HS-5 (cell line): Measurements from ENCODE around the gene TMEM107.

Experiments
- DNase-seq: peaks from one replicate; pipeline ENCODE4 v3.0.0-alpha.2; 2012; ENCODE audit warnings: low read depth

TMEM107 gene

DNA sequence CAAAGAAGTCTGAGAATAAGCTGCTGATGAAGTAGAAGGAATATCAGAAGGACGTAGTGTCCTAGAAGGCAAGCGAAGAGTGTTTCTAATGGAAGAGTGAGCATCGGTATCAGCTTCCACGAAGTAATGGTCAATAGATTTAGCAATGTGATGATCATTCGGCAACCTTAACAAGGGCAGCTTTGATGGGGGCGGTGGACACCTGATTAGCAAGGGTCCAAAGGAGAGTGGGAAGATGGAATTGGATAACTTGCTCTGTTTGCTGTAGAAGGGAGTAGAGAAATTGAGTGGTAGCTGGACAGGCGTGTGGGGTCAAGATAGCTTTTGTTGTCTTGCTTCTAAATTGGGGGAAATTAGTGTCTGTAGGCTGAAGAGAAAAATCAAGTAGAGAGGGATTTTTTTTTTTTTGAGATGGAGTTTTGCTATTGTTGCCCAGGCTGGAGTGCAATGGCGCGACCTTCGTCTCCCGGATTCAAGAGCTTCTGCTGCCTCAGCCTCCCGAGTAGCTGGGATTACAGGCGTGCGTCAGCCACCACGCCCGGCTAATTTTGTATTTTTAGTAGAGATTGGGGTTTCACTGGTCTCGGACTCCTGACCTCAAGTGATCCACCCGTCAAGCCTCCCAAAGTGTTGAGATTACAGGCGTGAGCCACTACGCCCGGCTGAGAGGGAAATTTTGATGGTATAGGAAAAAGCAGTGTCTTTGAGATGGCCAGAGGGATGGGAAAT, 38.4 kb downstream of the TMEM107 start:
- no peak for DNase-seq

DNA sequence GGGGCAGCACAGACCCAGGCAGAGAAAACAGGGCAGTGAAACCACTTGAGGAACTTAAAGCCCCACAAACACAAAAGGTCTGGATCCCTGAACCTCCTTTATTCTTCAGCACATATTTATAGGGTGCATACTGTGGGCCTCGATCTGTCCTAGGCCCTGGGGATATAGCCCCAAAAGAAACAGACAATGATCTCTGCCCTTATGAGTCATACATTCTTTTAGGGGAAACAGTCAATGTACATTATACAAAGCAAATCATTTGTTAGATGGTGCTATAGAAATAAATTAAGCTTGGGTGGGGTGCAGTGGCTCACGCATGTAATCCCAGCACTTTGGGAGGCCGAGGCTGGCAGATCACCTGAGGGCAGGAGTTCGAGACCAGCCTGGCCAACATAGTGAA, 42.2 kb downstream of the TMEM107 start:
- DNase-seq = no peak

DNA sequence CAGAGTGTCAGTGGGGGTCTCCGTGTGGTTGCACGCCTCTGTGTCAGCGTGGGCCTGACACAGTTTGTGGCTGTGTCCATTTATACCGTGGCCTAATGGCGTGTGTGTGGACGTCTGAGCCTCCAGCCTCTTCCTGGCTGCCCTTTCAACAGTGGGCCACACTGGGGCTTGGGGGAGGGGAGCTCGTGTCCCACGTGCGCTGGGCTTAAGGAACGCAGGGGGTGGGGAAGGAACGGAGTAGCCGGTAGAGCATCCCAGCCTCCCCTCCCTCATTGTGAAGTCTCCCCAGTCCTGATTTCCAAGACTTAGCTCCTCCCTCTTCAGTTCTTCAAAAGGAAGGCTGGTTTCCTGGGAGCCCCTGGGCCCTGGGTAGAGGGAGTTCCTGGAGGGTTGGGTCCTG, 42.8 kb downstream of the TMEM107 start:
- DNase-seq = no peak

DNA sequence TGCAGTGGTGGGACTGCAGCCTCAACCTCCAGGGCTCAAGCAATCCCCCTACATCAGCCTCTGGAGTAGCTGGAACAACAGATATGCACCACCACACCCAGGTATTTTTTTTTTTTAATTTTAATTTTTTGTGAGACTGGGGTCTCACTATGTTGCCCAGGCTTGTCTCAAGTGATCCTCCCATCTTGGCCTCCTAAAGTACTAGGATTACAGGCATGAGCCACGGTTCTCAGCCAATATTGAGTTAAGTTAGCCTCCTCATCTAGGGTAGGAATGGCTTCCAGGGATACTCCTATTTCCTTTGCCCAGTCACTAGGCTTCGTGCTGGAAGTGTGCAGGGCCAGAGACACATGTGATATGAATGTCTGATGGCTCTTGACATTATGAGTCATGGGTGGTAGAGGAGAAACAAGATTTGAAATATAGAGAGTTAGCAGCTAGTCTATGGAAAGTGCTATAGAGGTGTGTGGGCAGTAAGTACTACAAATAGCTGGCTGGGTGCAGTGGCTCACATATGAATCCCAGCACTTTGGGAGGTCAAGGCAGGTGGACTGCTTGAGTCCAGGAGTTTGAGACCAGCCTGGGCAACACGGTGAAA, 44.2 kb downstream of the TMEM107 start:
- no peak for DNase-seq

DNA sequence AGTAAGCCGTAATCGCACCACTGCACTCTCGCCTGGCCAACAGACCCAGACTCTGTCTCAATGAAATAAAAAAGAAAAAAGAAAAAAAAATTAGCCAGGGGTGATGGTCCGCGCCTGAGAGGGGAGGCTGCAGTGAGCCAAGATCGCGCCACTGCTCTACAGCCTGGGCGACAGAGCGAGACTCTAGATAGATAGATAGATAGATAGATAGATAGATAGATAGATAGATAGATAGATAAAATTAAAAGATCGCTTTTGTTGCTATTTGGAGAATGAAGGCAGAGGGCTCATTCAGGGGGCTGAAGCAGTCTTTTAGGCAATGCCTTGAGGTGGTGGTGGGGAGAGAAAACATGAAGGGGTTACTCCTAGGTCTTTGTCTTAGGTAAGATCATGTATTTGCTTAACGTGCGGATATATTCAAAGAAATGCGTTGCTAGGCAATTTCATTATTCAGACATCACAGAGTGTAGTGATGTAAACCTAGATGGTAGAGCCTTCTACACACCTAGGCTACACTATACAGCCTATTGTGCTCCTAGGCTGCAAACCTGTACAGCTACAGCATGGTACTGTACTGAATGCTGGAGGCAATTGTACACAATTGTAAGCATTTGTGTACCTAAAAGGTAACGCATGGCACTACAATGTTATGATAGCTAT, 47.9 kb downstream of the TMEM107 start:
- DNase-seq = no peak

DNA sequence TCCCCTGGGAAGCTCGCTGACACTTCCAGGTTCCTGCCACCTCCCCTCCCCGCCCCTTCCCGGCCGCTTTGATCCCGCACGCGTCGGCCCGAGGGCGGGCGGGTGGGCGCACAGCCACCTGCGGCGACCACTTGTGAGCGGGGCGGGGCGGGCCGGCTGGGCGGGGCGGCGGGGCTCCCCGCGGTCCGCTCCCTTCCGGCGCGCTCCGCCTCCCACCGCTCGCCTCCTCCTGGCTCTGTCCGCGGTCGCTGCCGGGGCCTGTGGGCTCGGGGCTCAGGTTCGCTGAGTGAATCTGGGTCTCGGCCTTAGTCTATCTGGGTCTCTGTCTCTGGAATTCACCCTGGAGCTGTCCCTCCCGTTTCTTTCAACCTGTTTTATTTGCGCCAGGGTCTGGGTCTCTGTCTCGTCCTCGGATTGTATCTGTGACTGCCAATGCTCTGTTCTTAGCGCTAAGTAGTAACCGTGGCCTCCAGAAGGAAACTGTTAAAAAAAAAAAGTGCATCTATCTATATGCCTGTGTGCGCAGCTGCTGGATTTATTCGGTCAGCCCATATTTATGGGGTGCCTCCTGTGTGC, 49.6 kb downstream of the TMEM107 start:
- DNase-seq = no peak

DNA sequence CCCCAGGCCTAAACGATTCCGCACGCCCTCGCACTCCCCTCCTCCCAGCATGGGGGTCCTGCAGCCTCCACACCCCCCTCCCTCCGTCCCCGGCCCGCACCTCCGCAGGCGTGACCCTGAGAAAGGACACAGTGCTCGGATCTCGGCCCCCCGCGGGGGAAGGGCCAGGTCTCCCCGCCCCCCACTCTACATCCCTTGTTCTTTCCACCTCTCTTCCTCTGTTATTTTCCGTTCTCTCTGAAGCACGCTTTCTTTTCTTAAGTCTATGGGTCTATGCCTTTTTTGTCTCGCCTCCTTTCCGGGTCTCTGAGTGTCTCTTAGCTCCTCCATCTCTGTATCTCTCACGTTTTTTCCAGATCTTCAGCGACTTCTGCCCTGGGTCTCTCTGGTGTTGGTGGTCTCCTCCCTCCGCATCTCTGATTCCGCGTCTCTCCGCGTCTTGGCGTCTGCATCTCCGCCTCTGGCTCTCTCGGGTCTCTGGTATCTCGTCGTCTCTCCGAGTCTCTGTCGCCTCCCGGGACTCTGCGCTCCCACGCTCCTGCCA, 50.2 kb downstream of the TMEM107 start:
- DNase-seq = no peak

DNA sequence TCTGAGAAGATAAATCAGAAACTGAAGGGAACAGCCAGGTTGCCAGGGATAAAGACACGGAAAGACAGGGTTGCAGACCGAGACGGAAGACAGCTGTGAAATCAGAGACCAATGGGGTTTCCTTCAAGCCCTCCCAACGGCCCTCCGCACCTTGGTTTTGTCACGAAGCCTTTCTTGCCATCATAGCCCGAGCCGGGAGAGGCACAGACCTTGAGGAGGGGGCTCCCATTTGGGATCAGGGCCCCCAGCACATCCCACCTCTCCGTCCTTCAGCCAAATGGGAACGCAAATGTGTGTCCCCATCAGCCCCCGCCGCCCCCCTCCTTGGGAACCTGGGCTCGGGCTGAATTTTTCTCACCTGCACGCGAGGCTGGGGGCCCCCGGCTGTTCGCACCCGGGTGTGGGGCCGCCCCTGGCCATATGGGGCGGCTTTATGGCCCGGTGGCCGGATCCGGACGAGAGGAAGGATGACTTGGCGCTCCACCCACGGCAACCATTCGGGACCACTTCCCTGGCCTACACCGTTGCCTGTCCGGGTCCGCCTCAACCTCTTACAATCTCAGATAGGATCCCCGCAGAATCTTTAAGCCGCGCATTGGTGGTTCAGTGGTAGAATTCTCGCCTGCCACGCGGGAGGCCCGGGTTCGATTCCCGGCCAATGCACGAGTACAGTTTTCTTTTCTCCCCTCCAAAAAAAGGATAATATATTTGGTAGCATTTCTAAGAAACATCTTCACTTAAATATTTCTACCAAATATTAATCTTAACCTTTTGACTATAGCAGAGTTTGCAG, 50.8 kb downstream of the TMEM107 start:
- DNase-seq = no peak

DNA sequence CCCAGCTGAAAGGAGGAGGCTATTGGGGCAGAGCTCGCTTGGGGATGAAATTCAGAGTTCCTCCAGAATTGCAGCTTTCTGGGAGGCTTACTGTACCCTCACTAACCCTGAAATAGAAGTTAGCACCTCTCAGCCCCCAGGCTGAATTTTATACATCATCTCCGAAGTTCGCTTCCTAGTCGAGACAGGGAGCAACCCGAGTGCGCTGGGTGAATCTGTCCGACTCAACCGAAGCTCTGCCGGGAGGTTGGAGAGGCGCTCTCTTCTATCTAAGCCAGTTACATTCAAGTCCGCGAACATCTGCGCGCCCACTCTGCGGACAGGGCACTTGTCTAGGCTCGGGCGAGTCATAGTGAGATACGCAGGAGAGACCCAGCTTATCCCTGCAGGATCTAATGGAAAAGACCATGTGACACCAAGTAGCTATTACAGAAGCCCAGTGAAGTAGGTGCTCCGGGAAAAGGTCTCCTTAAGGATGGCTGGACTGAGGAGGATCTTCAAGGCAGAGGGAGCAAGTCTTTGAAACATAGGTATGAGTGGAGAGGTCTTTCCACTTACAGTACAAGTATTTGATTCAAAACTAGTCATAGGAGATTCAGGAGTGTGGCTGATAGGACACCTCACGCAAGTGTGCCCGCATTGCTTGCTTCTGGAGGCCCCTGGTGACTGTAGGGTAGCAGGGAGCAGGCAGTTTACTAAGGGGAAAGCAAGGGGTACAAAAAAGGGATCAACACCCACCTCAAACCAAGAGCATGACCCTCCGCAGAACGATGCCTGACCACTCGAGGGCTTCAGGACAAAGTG, 51.6 kb downstream of the TMEM107 start:
- no peak for DNase-seq

DNA sequence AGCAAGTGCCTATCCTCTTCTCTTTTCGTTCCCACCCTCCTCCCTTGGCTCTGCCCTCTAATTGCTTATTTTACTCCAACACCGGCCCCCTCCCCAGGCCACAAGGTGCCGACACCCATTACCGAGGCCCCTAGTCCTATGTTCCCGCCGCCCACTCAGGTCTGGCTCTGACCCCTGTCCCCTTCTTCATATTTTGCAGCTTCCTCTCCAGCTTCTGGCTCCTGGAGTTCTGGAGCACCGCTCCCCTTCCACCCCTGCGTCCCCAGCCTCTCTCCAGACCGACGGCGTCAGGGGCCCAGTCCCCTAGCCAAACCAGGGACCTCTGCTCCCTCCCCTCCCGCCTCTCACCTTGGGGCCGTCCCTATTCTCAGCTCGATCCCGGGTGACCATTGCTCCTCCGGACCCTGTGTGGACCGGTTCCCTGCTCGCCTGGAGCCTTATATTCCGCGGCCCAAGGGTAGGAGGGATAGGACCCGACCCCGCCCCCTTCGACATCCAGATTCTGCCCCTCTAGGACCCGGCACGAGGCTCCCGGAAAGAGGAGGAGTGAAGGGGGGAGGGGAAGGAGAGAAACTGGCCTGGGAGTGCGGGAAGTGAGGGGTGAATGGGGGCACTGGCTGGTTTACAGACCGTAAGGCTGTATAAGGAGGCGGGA, 52.4 kb downstream of the TMEM107 start, which contains the start of gene HES7:
TSS of gene HES7 (minus strand) at position 412 of the 655 bp plus-strand sequence. CDS start at position 390, 22 bp downstream.
- DNase-seq = no peak

DNA sequence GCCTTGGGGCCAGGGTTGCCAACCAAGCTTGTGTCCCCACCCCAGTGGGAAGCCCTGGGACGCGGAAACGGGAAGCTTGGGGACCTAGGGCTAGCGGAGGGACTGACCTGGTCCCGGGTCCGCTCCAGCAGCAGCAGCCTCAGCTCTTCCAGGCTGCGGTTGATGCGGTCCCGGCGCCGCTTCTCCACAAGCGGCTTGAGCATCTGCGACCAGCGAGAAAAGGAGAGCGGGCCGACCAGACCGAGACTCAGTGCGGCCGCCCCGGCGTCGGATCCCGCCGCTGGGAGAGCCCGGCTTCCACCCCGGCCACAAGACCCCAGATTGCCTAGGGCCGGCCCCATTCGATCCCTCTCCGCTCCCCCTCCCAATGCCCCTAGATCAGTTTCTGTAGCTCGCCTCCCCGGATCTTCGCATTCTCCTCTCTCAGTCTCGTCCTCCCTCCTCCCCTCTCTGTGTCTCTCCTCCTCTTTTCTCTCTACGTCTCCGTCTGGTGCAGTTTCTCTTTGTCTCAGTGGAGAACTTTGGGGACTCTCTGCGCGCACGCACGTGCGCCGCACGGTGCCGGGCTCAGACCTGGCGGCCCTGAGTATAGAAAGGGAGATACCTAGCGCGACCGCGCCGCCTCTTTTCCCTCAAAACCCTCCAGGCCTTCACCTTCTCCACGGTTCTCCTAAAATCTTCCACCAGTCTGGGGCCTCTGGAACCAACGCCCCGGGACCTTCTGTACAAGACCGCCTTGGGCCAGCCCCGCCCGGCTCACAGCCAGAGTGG, 53.1 kb downstream of the TMEM107 start:
- DNase-seq = no peak
